Activated CD4-positive, CD25-positive, alpha-beta regulatory T cell treated with anti-CD3 and anti-CD28 coated beads, Interleukin-2, amount 50 U/mL, for 16 hours (primary cell): Measurements from ENCODE around the gene PRH2.

Experiments used
- DNase-seq: peaks from one replicate; pipeline ENCODE4 v3.0.0-alpha.2; 2020; ENCODE audit warnings: low read depth, low spot score

The PRH2 gene

DNA sequence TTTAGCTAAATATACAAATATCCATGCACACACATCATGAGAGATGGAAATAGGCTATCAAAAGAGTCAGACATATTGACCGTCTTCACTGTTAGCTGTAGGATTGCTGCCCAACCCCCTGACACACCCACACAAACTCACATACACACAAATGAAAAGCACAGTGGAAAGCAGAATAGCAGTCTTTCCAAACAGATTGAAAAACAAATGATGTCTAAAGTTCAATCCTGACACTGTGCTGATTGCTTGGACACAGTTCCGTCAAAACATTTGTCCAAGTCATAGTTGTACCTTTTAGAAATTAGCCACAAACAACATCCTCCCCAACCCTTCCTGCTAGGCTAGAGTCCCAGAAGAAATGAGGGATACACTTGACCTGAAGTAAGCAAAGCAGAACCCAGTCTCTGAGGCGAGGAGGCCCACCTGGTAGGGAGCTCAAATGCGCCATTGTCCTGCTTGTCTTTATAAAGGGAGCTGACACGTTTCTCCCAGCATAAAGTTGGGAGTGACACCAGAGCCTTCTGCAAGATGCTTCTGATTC lies at the start of gene PRH2:
Gene PRH2, plus strand, starts transcription at position 491 of the 541 bp plus-strand sequence. Its CDS starts 38 bp downstream, at position 529.
- DNase-seq: no peak

DNA sequence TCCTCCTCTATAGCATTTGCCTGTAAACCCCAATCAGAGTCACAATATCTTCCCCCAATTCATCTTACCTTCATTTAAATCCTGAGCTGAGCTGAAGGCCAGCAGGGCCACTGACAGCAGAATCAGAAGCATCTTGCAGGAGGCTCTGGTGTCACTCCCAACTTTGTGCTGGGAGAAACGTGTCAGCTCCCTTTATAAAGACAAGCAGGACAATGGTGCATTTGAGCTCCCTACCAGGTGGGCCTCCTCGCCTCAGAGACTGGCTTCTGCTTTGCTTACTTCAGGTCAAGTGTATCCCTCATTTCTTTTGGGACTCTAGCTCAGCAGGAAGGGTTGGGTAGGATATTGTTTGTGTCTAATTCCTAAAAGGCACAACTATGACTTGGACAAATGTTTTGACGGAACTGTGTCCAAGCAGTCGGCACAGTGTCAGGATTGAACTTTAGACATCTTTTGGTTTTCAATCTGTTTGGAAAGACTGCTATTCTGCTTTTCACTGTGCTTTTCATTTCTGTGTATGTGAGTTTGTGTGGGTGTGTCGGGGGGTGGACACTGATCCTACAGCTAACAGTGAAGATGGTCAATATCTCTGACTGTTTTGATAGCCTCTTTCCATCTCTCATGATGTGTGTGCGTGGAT lies 44.8 kb upstream of the PRH2 start, which contains the start of gene PRH1:
Gene PRH1, minus strand, starts transcription at position 170 of the 640 bp plus-strand sequence. Its CDS starts 38 bp downstream, at position 132.
- no peak for DNase-seq

DNA sequence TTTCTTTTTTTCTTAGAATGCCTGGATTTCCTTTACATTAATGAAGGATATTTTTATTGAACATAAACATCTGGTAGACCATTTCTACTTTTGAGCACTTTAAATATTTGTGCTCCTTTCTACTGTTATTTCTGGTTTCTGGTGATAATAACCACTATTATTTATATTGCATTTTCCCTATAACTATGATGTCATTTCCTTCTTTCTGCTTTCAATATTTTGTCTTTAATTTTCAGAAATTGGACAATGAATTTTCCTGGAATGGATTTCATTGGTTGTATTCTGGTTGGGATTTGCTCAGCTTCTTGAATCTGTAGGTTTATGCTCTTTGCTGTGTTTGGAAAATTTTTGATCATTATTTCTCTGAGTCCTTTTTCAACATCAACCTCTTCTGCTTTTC lies 39.8 kb upstream of the PRH2 start:
- no peak for DNase-seq

DNA sequence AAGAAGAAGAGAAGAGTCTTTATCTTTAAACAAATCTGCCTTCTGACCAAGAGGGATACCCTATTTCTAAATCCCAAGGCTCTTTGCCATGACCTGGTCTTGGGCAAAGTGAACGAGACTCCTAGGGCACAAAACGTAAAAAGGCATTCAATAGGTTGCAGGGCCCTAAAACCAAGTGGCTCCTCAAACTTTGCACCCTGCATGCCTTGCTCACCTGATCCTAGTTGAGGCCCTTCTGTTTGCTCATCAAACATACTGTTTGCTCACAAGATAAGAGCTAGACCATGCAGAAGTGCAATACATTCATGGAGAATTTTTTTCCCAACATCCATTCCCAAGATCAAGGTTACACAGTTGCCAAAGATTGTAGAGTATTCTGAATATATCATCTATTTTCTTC lies 37.1 kb upstream of the PRH2 start:
- DNase-seq: no peak

DNA sequence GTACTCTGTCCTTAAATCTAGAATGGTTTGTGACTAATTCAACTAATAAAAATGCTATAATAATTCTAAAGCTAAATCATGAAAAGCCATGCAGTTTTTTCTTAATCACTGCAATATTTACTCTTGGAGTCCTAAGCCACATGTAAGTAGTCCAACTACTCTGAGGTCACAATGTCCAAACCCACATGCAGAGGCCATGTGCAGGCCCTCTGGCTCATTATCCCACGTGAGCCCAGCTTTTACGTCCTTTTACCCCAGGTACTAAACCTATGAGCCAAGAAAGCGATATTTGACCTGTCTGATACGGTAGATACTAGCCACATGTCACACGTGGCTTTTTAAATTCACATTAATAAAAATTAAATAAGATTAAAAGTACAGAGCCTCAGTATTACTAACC lies 32.2 kb upstream of the PRH2 start:
- DNase-seq: no peak

DNA sequence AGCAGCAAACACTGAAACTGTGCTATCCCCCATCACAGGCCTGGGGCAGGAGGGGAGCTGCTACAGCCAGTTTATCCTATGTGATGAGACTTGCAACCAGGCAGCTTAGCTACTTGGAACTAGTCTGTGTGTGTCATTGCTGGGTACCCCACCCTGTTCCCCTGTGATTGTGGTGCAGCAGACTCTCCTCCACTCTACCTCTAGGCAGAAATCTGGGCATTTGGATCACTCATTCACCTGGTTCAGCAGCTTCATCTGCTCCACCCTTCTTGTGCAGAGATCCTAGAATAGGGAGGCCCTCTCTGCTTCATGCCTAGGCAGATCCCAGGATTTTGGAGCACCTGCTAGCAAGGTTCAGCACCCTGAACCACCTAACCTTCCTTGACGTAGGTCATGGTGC lies 28.5 kb upstream of the PRH2 start:
- no peak for DNase-seq

DNA sequence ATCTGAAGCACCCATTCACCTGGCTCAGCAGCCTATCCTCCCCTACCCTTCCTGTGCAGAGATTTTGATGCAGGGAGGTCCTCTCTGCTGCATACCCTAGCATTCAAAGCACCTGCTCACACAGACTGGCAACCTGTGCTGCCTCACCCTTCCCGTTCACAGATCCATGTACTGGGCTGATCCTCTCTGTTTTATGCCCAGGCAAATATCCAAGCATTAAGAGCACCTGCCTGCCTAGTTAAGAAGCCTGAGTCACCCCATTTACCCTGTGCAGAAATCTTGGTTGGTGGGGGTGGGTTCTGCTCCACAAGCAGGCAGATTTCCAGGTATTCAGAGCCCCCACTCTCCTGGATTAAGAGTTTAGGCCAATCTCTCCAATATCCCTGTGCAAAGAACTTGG lies 28.1 kb upstream of the PRH2 start:
- DNase-seq: no peak

DNA sequence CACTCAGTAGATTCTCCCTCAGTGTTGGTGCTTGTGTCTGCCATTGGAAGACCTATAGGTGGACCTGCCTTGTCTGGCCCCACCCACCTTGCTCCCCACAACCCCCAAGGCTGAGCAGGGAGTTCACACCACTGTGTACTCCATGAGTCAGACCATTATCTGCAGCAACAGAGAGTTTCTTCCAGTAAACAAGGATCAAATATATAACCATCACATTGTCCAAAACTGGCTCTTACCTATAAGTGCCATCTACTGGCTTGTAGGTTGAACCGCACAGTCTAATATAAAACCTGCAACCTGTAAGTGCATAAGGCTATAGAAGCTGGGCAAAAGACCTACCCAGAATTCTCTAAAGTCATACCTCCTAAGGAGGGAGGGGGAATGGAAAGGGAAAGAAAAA lies 27.6 kb upstream of the PRH2 start:
- no peak for DNase-seq

DNA sequence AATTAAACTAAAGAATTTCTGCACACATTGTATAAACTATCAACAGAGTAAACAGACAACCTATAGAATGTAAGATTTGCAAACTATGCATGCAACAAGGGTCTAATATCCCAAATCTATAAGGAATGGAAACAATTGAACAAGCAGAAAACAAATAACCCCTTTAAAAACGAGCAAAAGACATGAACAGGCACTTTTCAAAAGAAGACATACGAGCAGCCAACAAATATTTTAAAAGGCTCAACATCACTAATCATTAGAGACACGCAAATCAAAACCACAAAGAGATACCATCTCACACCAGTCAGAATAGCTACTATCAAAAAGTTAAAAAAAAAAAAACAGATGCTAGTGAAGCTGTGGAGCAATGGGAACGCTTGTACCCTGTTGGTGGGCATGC lies 24.4 kb upstream of the PRH2 start:
- DNase-seq: no peak

DNA sequence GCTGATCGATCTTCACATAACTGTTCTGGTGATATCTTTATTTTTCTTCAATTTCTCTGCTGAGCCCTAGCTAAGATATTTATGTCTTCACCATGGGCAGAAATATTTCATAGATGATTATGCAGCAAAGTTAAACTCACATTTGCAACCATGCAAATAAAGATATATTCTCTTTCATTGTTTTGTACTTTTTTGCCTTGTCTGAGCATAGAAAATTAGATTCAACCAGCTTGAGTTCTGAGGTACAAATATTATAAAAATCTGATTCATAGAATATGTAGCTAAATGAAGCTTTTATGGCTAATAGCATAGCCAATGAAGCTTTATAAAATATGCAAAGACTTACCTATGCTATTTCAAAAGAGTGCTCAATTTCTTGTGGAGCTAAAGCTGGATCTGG lies 19.6 kb upstream of the PRH2 start, which contains the start of gene TAS2R13:
Gene TAS2R13, minus strand, starts transcription at position 101 of the 400 bp plus-strand sequence. CDS start 264 bp downstream, outside the sequence.
- DNase-seq: no peak

DNA sequence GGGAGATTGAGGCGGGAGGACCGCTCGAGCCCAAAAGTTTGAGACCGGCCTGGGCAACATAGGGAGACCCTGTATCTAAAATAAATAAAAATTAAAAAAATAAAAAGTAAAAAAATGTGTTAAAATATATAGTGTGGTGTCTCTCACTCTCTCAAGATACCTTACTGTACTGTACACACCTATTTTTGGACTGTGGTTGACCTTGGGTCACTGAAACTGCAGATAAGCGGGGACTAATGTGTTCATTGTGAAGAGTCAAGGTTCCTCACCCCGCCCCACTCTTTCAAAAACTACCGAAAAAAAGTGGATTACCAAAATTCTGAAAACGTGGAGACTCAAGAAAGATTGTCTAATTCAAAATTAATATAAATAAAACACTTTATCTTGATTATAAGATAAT lies 18.7 kb upstream of the PRH2 start:
- DNase-seq: no peak

DNA sequence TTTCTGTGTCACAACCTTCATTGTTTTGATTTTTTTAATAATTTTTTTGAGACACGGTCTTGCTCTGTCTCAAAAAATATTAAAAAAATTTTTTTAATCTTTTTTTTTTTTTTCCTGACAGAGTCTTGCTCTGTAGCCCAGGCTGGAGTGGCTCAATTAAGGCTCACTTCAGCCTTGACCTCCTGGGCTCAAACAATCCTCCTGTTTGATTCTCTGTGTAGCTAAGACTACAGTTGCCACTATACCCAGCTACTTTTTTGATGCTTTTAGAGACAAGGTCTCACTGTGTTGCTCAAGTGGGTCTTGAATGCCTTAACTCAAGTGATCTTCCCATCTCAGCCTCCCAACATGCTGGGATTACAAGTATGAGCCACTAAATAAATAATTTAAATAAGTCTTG lies 9.2 kb upstream of the PRH2 start:
- no peak for DNase-seq

DNA sequence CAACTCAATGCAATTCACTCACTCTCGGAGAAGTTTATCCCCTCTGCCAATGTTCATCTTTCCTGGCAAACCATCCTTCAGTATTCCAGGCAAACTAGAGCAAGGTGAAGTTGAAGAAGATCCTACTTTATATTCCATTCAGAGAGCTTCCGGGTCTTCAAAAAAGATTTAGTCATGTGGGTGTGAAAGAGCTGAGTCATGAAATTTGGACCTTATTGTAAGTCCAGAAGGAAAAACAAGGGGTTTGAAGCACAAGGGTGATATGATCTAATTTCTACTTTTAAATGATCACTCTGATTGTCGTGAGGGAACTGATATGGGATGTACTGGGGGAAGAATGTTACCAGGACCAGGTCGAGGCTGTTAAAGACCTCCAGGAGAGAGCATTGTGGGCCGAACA lies 2.8 kb upstream of the PRH2 start:
- DNase-seq: no peak

DNA sequence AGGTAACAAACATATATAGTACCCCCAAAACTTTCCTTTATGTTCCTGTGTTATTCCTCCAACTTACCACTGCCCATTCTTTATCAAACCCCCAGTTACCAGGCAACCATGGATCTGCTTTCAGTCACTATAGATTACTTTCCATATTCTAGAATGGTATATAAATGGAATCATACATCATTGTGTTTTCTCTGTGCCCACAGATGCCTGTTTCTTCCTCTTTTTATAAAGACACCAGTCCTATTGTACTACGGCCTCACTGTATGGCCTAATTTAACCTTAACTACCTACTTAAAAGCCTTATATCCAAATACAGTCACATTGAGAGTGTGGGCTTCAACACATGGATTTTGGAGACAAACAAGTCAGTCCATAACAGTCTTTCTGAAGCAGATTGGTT lies 7.5 kb downstream of the PRH2 start:
- no peak for DNase-seq

DNA sequence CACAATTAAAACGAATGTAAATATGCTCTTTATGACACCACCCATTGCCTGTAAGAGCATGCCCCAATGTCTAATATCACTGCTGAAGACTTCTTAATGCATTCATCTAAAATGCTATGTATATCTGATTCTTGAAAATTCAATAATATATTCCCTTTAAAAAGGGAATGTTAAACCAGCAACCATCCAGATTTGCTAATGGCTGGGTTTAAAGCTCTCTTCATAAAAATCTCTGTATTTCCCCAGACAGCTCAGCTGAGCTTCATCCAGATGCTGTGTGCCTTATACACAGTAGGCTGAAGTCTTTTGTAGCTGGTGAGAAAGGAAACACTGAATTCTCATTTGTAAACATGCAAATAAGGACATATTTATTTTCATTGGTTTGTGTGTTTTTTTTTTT lies 10.1 kb downstream of the PRH2 start, which contains the start of gene TAS2R14:
Gene TAS2R14, minus strand, starts transcription at position 101 of the 400 bp plus-strand sequence. Its CDS starts 56 bp downstream, at position 45.
- DNase-seq: no peak

DNA sequence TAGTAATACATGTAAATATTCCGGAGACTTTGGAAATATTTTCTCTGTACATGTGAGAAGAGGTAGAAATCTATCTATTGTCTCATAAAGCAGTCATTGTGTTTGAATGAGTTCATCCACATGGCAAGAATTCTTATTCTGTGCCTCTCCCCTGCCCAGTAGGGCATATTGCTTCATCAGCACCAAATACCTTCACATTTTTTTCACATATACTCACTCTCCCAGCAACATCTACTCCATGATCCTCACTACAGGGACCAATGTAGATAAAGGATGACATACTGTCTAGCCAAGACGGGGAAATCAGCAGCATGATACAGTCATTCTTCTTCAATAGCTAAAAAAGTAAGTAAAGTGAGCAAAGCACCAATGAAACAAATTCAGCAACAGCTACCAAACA lies 11.4 kb downstream of the PRH2 start:
- no peak for DNase-seq

DNA sequence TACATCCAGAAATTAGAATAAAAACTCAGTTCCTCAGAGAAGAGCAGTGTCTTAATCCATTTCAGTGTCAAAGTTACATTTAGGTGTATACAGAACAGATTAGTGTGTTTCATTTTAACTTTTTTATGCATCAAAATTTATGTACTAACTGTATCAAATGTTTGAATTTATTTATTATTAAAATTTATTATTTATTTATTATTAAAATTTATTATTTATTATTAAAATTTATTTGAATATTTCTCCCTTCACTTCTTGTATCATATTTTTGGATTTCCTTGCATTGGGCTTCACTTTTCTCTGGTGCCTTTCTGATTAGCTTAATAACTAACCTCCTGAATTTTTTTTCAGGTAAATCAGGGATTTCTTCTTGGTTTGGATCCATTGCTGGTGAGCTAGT lies 12.3 kb downstream of the PRH2 start:
- DNase-seq: no peak

DNA sequence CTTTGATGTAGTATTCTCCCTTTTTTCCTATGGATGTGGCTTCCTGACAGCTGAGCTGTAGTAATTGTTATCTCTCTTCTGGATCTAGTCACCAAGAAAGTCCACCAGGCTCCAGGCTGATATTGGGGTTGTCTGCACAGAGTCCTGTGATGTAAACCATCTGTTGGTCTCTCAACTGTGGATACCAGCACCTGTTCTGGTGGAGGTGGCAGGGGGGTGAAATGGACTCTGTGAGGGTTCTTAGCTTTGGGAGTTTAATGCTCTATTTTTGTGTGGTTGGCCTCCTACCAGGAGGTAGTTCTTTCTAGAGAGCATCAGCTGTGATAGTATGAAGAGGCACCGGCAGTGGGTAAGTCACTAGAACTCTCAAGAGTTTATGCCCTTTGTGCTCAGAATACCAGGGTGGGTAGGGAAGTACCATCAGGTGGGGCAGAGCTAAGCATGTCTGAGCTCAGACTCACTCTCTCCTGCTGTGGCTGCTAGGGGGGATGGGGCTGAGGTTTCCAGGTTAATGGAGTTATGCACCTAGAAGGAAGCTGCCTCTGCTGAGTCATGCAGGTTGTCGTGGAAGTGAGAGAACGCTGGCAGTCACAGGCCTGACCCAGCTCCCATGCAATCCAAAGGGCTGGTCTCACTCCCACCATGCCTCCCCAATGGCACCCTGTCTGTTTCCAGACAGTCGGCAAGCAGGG lies 13.0 kb downstream of the PRH2 start:
- no peak for DNase-seq

DNA sequence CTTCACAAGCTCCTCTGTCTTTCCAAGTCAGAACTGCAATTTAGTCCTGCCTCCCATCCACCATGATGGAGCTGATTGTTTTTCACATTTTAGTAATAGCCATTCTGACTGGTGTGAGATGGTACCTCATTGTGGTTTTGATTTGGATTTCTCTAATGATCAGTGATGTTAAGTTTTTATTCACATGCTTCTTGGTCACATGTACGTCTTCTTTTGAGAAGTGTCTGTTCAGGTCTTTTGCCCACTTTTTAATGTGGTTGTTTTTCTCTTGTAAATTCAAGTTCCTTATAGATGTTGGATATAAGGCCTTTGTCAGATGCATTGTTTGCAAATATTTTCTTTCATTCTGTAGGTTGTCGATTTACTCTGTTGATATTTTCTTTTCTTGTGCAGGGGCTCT lies 14.1 kb downstream of the PRH2 start:
- DNase-seq: no peak

DNA sequence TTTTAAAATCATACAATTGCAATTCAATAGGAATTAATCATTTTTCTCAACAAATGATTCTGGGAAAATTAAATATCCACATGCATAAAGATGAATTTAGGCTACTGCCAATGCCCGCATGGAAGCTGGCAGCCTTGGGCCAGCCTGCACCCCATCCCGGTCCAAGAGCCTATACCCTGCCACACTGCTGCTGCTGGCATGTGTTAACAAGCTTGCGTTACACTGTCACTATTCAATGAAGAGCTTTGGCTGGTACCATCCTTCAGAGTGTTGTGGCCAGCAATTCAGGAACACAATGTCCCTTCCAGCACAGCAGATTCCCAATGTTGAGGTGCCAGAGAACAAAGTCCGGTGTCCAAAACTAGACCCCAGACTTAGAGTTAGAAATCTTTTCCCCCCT lies 23.6 kb downstream of the PRH2 start:
- DNase-seq: no peak

DNA sequence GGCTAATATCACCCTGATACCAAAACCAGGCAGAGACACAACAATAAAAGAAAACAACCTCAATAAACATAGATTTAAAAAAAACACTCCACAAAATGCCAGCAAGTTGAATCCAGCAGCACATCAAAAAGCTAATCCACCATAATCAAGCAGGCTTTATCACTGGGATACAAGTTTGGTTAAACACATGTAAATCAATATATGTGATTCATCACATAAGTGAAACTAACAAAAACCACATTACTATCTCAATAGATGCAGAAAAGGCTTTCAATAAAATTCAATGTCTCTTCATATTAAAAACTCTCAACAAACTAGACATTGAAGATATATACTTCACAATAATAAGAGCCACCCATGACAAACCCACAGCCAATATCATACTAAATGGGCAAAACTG lies 27.0 kb downstream of the PRH2 start:
- DNase-seq: no peak

DNA sequence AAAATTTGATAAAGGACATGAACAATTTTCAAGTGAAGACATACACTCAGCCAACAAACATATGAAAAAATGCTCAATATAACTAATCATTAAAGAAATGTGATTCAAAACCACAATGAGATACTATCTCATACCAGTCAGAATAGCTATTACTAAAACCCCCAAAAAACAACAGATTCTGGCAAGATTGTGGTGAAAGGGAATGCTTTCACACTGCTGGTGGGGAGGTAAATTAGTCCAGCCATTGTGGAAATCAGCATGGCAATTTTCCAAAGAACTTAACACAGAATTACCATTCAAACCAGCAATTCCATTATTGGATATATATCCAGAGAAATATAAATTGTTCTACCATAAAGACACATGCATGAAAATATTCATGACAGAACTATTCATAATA lies 28.7 kb downstream of the PRH2 start:
- no peak for DNase-seq

DNA sequence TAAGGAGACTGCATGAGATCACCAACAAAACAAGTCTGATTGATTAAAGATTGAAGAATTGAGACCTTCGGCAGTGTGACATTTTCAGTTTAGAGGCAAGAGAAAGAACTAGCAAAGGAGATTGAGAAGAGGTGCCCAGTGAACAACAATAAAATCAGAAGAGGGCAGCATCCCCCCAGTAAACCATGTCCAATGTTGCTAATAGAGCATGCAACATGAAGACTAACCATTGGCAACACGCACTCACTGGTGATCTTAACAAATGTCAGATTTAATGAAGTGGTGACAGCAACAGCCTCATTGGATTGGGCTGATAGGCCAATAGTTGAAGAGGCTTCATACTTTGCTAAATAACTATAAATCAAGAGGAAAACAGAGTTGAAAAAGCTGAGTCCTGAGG lies 30.8 kb downstream of the PRH2 start:
- no peak for DNase-seq
